NCI-H1417 treated with DMSO at 0.1 percent for 48 hours (cell line): ENCODE measurements around the gene OR2S2.
"Not testable (repeated sequence)": the region's sequence is repeated elsewhere in the genome, so short reads cannot be mapped to it uniquely, and the experiment has no call there.

Source experiments
- DNase-seq: peaks from one replicate; lab custom pipeline; 2025; lab: John Stamatoyannopoulos, UW

The OR2S2 gene

GRCh38 chr9:35933550-35934067 is 24.3 kb downstream of the OR2S2 start:
- DNase-seq = no peak

- no peak for DNase-seq
Measured at GRCh38 chr9:35932735-35933134, 25.2 kb downstream of the OR2S2 start.

- DNase-seq = no peak
Measured at GRCh38 chr9:35930989-35931388, 27.0 kb downstream of the OR2S2 start.

- no peak for DNase-seq
Measured at GRCh38 chr9:35930521-35930920, 27.4 kb downstream of the OR2S2 start.

- no peak for DNase-seq
Measured at GRCh38 chr9:35929453-35929718, 28.6 kb downstream of the OR2S2 start.

- DNase-seq = no peak
Measured at GRCh38 chr9:35928591-35929452, 29.1 kb downstream of the OR2S2 start.

- no peak for DNase-seq
Measured at GRCh38 chr9:35923927-35924763, 33.8 kb downstream of the OR2S2 start.

GRCh38 chr9:35923598-35923926 is 34.4 kb downstream of the OR2S2 start:
- DNase-seq = no peak

GRCh38 chr9:35920051-35920620 is 37.8 kb downstream of the OR2S2 start:
- no peak for DNase-seq

GRCh38 chr9:35919212-35920008 is 38.5 kb downstream of the OR2S2 start:
- no peak for DNase-seq

GRCh38 chr9:35918780-35919179 is 39.2 kb downstream of the OR2S2 start:
- DNase-seq = no peak

- no peak for DNase-seq
Measured at GRCh38 chr9:35917261-35917660, 40.7 kb downstream of the OR2S2 start.

GRCh38 chr9:35915681-35916294 is 42.2 kb downstream of the OR2S2 start:
- DNase-seq = no peak

GRCh38 chr9:35914301-35914807 is 43.6 kb downstream of the OR2S2 start:
- no peak for DNase-seq

- DNase-seq = not testable (repeated sequence)
Measured at GRCh38 chr9:35913429-35913828, 44.5 kb downstream of the OR2S2 start.

GRCh38 chr9:35912791-35913400 is 45.1 kb downstream of the OR2S2 start:
- no peak for DNase-seq

GRCh38 chr9:35911690-35912089 is 46.3 kb downstream of the OR2S2 start:
- no peak for DNase-seq

GRCh38 chr9:35910613-35911359 is 47.2 kb downstream of the OR2S2 start:
- no peak for DNase-seq

GRCh38 chr9:35909687-35910612 is 48.0 kb downstream of the OR2S2 start:
- no peak for DNase-seq
